HepG2 (cell line): ENCODE results near the gene CCDC70. TPM values are rescaled to one million over a fixed set of nuclear protein-coding genes. Genes with fewer than 3 reads are reported as not detected.
A peak's percentile ranks its signal among the peaks of the same experiment; 100 is the strongest.

Experiments
- ESRRA ChIP-seq: sonication (generic); formaldehyde crosslinking; IDR thresholded peaks from 2 replicates; pipeline ENCODE4 v1.5.1; 2020; ENCODE audit warnings: mild to moderate bottlenecking, low read depth, missing genetic modification reagents
- POGK ChIP-seq: sonication (generic); formaldehyde crosslinking; conservative IDR thresholded peaks from 2 replicates; pipeline ENCODE4 v1.8.0; 2022; ENCODE audit warnings: mild to moderate bottlenecking, moderate library complexity, missing genetic modification reagents
- POGZ ChIP-seq: sonication (generic); formaldehyde crosslinking; IDR thresholded peaks from 2 replicates; pipeline ENCODE4 v1.4.0; 2020; ENCODE audit warnings: mild to moderate bottlenecking, missing genetic modification reagents
- RAD21 ChIP-seq: fragments of 450-650 bp; formaldehyde crosslinking; IDR thresholded peaks from 2 replicates; pipeline ENCODE4 v1.5.0; 2020; ENCODE audit warnings: mild to moderate bottlenecking
- SOX6 ChIP-seq, 2 experiments: fragments of 450-650 bp in 1 of 2; sonication (generic) in 1 of 2; formaldehyde crosslinking in 1 of 2; IDR thresholded peaks; 2 replicates each; pipeline versions ENCODE4 v1.4.0 to v1.6.1; 2017 to 2020; ENCODE audit warnings: antibody characterized with exemption in 1 of 2, mild to moderate bottlenecking in 1 of 2, missing genetic modification reagents in 1 of 2
- STAG1 ChIP-seq: sonication (generic); formaldehyde crosslinking; IDR thresholded peaks from 2 replicates; pipeline ENCODE4 v1.4.0; 2020; ENCODE audit warnings: missing genetic modification reagents
- TEAD3 ChIP-seq: optimal IDR thresholded peaks from 2 replicates; pipeline ENCODE3; 2016; ENCODE audit warnings: borderline replicate concordance
- TFDP2 ChIP-seq: sonication (generic); formaldehyde crosslinking; IDR thresholded peaks from 2 replicates; pipeline ENCODE4 v1.4.0; 2020; ENCODE audit warnings: missing genetic modification reagents
- THRA ChIP-seq: sonication (generic); formaldehyde crosslinking; IDR thresholded peaks from 2 replicates; pipeline ENCODE4 v1.4.0; 2020; ENCODE audit warnings: missing genetic modification reagents, borderline replicate concordance
- XRCC5 ChIP-seq: fragments of 200-400 bp; formaldehyde crosslinking; optimal IDR thresholded peaks from 2 replicates; pipeline ENCODE3; 2017; ENCODE audit warnings: mild to moderate bottlenecking, low read length
- ZBTB26 ChIP-seq: IDR thresholded peaks from 2 replicates; pipeline ENCODE4 v1.6.1; 2016; ENCODE audit warnings: missing compliant biosample characterization, missing genetic modification reagents, borderline replicate concordance
- ZBTB4 ChIP-seq: sonication (generic); formaldehyde crosslinking; IDR thresholded peaks from 2 replicates; pipeline ENCODE4 v1.4.0; 2020; ENCODE audit warnings: missing genetic modification reagents, mild to moderate bottlenecking, borderline replicate concordance
- ZBTB44 ChIP-seq: sonication (generic); formaldehyde crosslinking; IDR thresholded peaks from 2 replicates; pipeline ENCODE4 v1.4.0; 2020; ENCODE audit warnings: missing genetic modification reagents
- ZBTB7B ChIP-seq: sonication (generic); formaldehyde crosslinking; IDR thresholded peaks from 2 replicates; pipeline ENCODE4 v1.4.0; 2020; ENCODE audit warnings: missing genetic modification reagents
- ZFX ChIP-seq: sonication (generic); formaldehyde crosslinking; IDR thresholded peaks from 2 replicates; pipeline ENCODE4 v1.4.0; 2020; ENCODE audit warnings: mild to moderate bottlenecking, low read depth, missing genetic modification reagents, moderate library complexity
- ZNF331 ChIP-seq: sonication (generic); formaldehyde crosslinking; IDR thresholded peaks from 2 replicates; pipeline ENCODE4 v1.4.0; 2020; ENCODE audit warnings: missing genetic modification reagents
- polyA plus RNA-seq, 8 experiments: library from polyadenylated mRNA; depleted of rRNA in 3 of 8; stranded (reverse) in 7 of 8; unstranded in 1 of 8; fragments of >200 nt; fragmentation: Illumina TruSeq in 4 of 8; extraction: Trizol in 4 of 8; gene quantifications; 2 replicates each; pipeline versions ENCODE4 v1.2.1 to v1.2.3, GENCODE V29; 2011 to 2016; ENCODE audit warnings: low read depth in 4 of 8, missing spikeins in 1 of 8, mixed read lengths in 1 of 8; ENCODE audit not compliant: insufficient read depth in 1 of 8
- total RNA-seq, 5 experiments: library from RNA; depleted of rRNA; stranded (reverse); fragments of >200 nt; fragmentation: Illumina TruSeq; extraction: Trizol; gene quantifications; 2 replicates each; pipeline ENCODE4 v1.2.3, GENCODE V29; 2016; ENCODE audit warnings: low read depth in 1 of 5

CCDC70 gene
- total and polyA plus RNA-seq, 2 of the 13 experiments (the other 11 are each of a cell fraction or from before 2014, with no cell fraction given), result 0.13 TPM; not detected in 1

- 0 out of 2 replicates have a peak, but pooled peaks have one; percentile 41 for TF ChIP-seq ZBTB4 (CRISPR knock-in tag)
- TF ChIP-seq TFDP2, result 0 out of 2 replicates have a peak, but pooled peaks have one; percentile 20
- TF ChIP-seq THRA, result peak; percentile 11; the same call in 1 of the 2 replicates
- TF ChIP-seq ZBTB7B (CRISPR knock-in tag), result 0 out of 2 replicates have a peak, but pooled peaks have one; percentile 39
- peak; percentile 52 for TF ChIP-seq XRCC5
- TF ChIP-seq RAD21 (CRISPR knock-in tag), result peak; percentile 71
- no peak for TF ChIP-seq ZFX (CRISPR knock-in tag)
- TF ChIP-seq POGK (CRISPR knock-in tag), result 0 out of 2 replicates have a peak, but pooled peaks have one; percentile 30
- TF ChIP-seq SOX6 (IDR thresholded peaks at IDR 0.05), result no peak
- peak; percentile 34; the same call in 1 of the 2 replicates for TF ChIP-seq SOX6 (CRISPR knock-in tag; IDR thresholded peaks at IDR 0.05)
- TF ChIP-seq ESRRA, result no peak
- peak; percentile 24 for TF ChIP-seq TEAD3 (CRISPR knock-in tag)
- TF ChIP-seq ZNF331 (CRISPR knock-in tag), result no peak
- 0 out of 2 replicates have a peak, but pooled peaks have one; percentile 26 for TF ChIP-seq POGZ (CRISPR knock-in tag)
- no peak for TF ChIP-seq ZBTB26
- peak; percentile 80 for TF ChIP-seq STAG1 (CRISPR knock-in tag)
- no peak for TF ChIP-seq ZBTB44 (CRISPR knock-in tag)
Measured at GRCh38 chr13:51814825-51815650, 46.7 kb upstream of the CCDC70 start (continued).
